Measurements from ENCODE around the gene KCNQ1OT1. TPM values are rescaled to one million over a fixed set of nuclear protein-coding genes. Genes with fewer than 3 reads are reported as not detected.

KCNQ1OT1 gene
- 0.05 to 0.07 TPM (median 0.06 TPM) in 5 replicates for total RNA-seq (2022; extraction: Qiagen RNA extraction)

DNA sequence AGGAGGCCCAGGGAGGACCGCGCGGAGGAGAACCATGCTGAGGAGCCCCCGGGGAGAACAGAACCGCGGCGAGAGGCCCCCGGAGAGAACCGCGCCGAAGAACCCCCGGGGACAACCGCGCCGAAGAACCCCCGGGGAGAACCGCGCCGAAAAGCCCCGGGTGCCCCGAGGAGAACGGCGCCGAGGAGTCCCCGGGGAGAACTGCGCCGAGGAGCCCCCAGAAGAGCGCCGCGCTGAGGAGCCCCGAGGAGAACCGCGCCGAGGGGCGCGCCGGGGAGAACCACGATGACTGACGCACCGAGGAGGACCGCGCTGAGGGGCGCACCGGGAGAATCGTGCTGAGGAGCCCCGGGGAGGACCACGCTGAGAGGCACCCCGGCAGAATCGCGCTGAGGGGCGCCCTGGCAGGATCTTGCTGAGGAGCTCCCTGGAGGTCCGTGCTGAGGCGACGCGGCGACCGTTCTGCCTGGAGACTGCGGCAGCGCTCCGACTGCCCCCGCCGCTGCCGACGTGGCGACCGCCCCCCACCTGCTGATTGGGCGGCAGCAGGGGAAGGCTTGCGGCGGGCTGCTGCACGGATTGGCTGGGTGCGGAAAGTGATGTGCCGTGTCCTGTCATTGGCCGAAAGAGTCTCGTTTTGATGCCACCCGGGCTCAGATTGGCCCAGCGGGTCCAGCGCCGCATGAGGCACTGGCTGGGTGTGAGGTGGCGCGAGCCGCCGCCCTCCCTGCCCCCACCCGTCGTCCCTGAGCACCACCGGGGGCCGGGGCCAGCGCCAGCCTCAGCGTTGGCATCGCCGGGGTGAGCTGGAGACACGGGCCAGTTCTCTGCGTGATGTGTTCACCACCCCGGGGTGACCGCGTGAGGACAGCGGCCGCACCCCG, at the start of gene KCNQ1OT1:
Gene KCNQ1OT1 (minus strand): TSS at position 464 of the 884 bp plus-strand sequence.

Other genes starting within 250 kb of the KCNQ1OT1 start
- 7.0 to 10.9 TPM (median 7.9 TPM) in 5 replicates for gene CDKN1C, start 185.8 kb upstream of the KCNQ1OT1 start, total RNA-seq (2022; extraction: Qiagen RNA extraction)
- 83.4 to 114 TPM (median 108 TPM) in 5 replicates for gene PHLDA2, start 229.4 kb upstream of the KCNQ1OT1 start, total RNA-seq (2022; extraction: Qiagen RNA extraction)